GM12878 (cell line): Measurements from ENCODE around the gene SIT1. TPM values are rescaled to one million over a fixed set of nuclear protein-coding genes. Genes with fewer than 3 reads are reported as not detected.

Experiments
- ATAC-seq: fragments of 200-7000 bp; cut with Tn5 transposase; 3 replicates; pipeline ENCODE4 v1.9.1; 2020; ENCODE audit warnings: mild to moderate bottlenecking, moderate library complexity
- BruUV-seq: library from RNA; stranded (reverse); fragments of 400-500 nt; replicated peaks from 2 replicates; lab custom pipeline; 2021; lab: Mats Ljungman, UMichigan
- CTCF ChIA-PET: fragments of 300-600 bp; sonication (Branson Sonifier 250); formaldehyde crosslinking; extraction: SDS; loops from one replicate; lab custom pipeline; 2021; ENCODE audit warnings: inconsistent platforms; lab: Yijun Ruan, JAX
- POLR2A ChIA-PET: fragments of 350-600 bp; formaldehyde crosslinking; extraction: SDS; loops from one replicate; lab custom pipeline; 2021; ENCODE audit warnings: inconsistent platforms; lab: Charles Lee
- RAD21 ChIA-PET: fragments of 300-600 bp; sonication (Branson Sonifier 250); formaldehyde crosslinking; loops from one replicate; lab custom pipeline; 2023; ENCODE audit warnings: antibody characterized with exemption; ENCODE audit not compliant: unreplicated experiment; lab: Charles Lee
- SMC1A ChIA-PET: fragments of 300-600 bp; sonication (Branson Sonifier 250); formaldehyde crosslinking; loops from one replicate; lab custom pipeline; 2023; ENCODE audit not compliant: unreplicated experiment, uncharacterized antibody; lab: Charles Lee
- DNase-seq: peaks from one replicate; pipeline ENCODE4 v3.0.0-alpha.2; 2011; ENCODE audit warnings: low read depth, low spot score
- FAIRE-seq: peaks from 3 replicates; lab custom pipeline; 2011; peaks lifted over from hg19 to GRCh38; lab: Jason Lieb, UNC
- H2AFZ ChIP-seq: 2 replicates; pipeline ENCODE4 v1.6.0; 2011; ENCODE audit warnings: low read depth, low read length, control low read depth; ENCODE audit not compliant: control insufficient read depth
- H3K27ac ChIP-seq: 2 replicates; pipeline ENCODE4 v1.5.1; 2011; ENCODE audit warnings: control low read depth; ENCODE audit not compliant: control insufficient read depth, insufficient read depth
- H3K27me3 ChIP-seq, 2 experiments: replicated peaks in 1 of 2; 2 replicates each; pipeline versions ENCODE4 v1.6.0 to v1.6.1; 2011; ENCODE audit warnings: low read length in 1 of 2; ENCODE audit not compliant: control insufficient read depth in 2 of 2, insufficient read depth in 2 of 2
- H3K36me3 ChIP-seq, 2 experiments: 2 replicates each; pipeline ENCODE4 v1.5.1; 2011; ENCODE audit warnings: low read length in 1 of 2; ENCODE audit not compliant: control insufficient read depth in 2 of 2, insufficient read depth in 2 of 2
- H3K4me1 ChIP-seq: 2 replicates; pipeline ENCODE4 v1.6.1; 2011; ENCODE audit warnings: mild to moderate bottlenecking, low read length, moderate library complexity, mixed read lengths; ENCODE audit not compliant: control insufficient read depth, insufficient read depth
- H3K4me2 ChIP-seq: 2 replicates; pipeline ENCODE4 v1.6.0; 2011; ENCODE audit warnings: control low read depth; ENCODE audit not compliant: control insufficient read depth, insufficient read depth
- H3K4me3 ChIP-seq: fragments of 200-600 bp; sonication (generic); 2 replicates; pipeline ENCODE4 v1.5.1; 2016
- H3K79me2 ChIP-seq: 2 replicates; pipeline ENCODE4 v1.6.0; 2011; ENCODE audit warnings: low read length; ENCODE audit not compliant: control insufficient read depth, insufficient read depth
- H3K9ac ChIP-seq: 2 replicates; pipeline ENCODE4 v1.8.0; 2011; ENCODE audit warnings: low read length, control low read depth, mixed read lengths; ENCODE audit not compliant: control insufficient read depth, insufficient read depth
- H3K9me3 ChIP-seq: replicated peaks from 3 replicates; pipeline ENCODE4 v1.5.1; 2011; ENCODE audit warnings: mild to moderate bottlenecking, low read length; ENCODE audit not compliant: control insufficient read depth, insufficient read depth
- H4K20me1 ChIP-seq: 2 replicates; pipeline ENCODE4 v1.6.0; 2011; ENCODE audit not compliant: control insufficient read depth, insufficient read depth
- CHD2 ChIP-seq: IDR thresholded peaks from 2 replicates; pipeline ENCODE4 v1.6.1; 2011; ENCODE audit warnings: low read depth, low read length, improper control_type of control experiment, borderline replicate concordance
- CREB1 ChIP-seq: IDR thresholded peaks from 2 replicates; pipeline ENCODE4 v1.6.1; 2012; ENCODE audit warnings: low read depth, mild to moderate bottlenecking, inconsistent platforms
- ETV6 ChIP-seq, 2 experiments: fragments of 450-650 bp in 1 of 2; IDR thresholded peaks in 1 of 2; conservative IDR thresholded peaks in 1 of 2; 2 replicates each; pipeline ENCODE4 v1.6.1; 2014; ENCODE audit warnings: antibody characterized with exemption in 1 of 2, borderline replicate concordance in 1 of 2, low read depth in 1 of 2, mild to moderate bottlenecking in 1 of 2, moderate library complexity in 1 of 2
- RAD21 ChIP-seq: IDR thresholded peaks from 2 replicates; pipeline ENCODE4 v1.6.1; 2011; ENCODE audit warnings: mild to moderate bottlenecking, low read depth, low read length, moderate library complexity; ENCODE audit not compliant: insufficient read depth
- RAD51 ChIP-seq: fragments of 450-650 bp; IDR thresholded peaks from 2 replicates; pipeline ENCODE4 v1.6.1; 2016; ENCODE audit warnings: moderate library complexity, mild to moderate bottlenecking, inconsistent platforms
- RUNX3 ChIP-seq: IDR thresholded peaks from 2 replicates; pipeline ENCODE4 v1.6.1; 2012; ENCODE audit warnings: low read length, inconsistent platforms
- ZBED1 ChIP-seq: IDR thresholded peaks from 2 replicates; pipeline ENCODE4 v1.6.1; 2016; ENCODE audit warnings: borderline replicate concordance
- ZZZ3 ChIP-seq: IDR thresholded peaks from 2 replicates; pipeline ENCODE4 v1.6.1; 2011; ENCODE audit warnings: low read depth; ENCODE audit not compliant: control insufficient read depth, insufficient read length
- WGBS: methylation state at CpG from one replicate; pipeline ENCODE4 v1.1.6; 2016; ENCODE audit warnings: low lambda C conversion rate; ENCODE audit not compliant: insufficient replicate concordance, insufficient coverage; ENCODE audit errors: missing lambda C conversion rate; 5-methylcytosine and 5-hydroxymethylcytosine counted together
- in situ Hi-C: fragments of 300-500 bp; cut with MboI; formaldehyde crosslinking; loops from 9 replicates; pipeline ENCODE4 v1.14.3; 2018; ENCODE audit warnings: mixed read lengths
- intact Hi-C: fragments of 100-400 bp; cut with micrococcal nuclease; formaldehyde crosslinking; loops from one replicate; pipeline ENCODE4 v1.14.2; 2022; ENCODE audit not compliant: unreplicated experiment
- polyA plus RNA-seq, 11 experiments: library from polyadenylated mRNA; depleted of rRNA in 4 of 11; unstranded in 6 of 11; stranded (reverse) in 5 of 11; fragments of >200 nt; fragmentation: Nextera tagmentation in 4 of 11; fragmentation: Illumina TruSeq in 1 of 11; extraction: Ambion mirVana in 4 of 11; extraction: Trizol in 1 of 11; gene quantifications; 1 replicate in 1 of 11; 2 replicates in 10 of 11; pipeline versions ENCODE4 v1.2.1 to v1.2.3, GENCODE V29; 2011 to 2016; ENCODE audit warnings: inconsistent platforms in 2 of 11, missing spikeins in 2 of 11, low read depth in 1 of 11
- total RNA-seq, 4 experiments: library from RNA; depleted of rRNA in 3 of 4; stranded (reverse); fragments of >200 nt in 3 of 4; fragmentation: Illumina TruSeq in 1 of 4; extraction: Trizol in 1 of 4; gene quantifications; 2 replicates each; pipeline versions ENCODE4 v1.2.1 to v1.2.3, GENCODE V29; 2013 to 2021
- TF ChIP-seq, protein P1 (sequence below), 3 experiments: IDR thresholded peaks in 2 of 3; conservative IDR thresholded peaks in 1 of 3; 2 replicates each; pipeline ENCODE4 v1.5.1; 2011; ENCODE audit warnings: low read depth in 3 of 3, low read length in 3 of 3, mild to moderate bottlenecking in 3 of 3, control low read depth in 2 of 3, moderate library complexity in 2 of 3, inconsistent platforms in 1 of 3, mixed read lengths in 1 of 3; ENCODE audit not compliant: control insufficient read depth in 2 of 3, insufficient read depth in 1 of 3; ENCODE audit errors: extremely low read depth in 1 of 3
- TF ChIP-seq, protein P2 (sequence below): fragments of 450-650 bp; IDR thresholded peaks from 2 replicates; pipeline ENCODE4 v1.6.1; 2017; ENCODE audit warnings: mild to moderate bottlenecking, moderate library complexity

Gene SIT1
- total and polyA plus RNA-seq, 10 of the 15 experiments (the other 5 are each of a cell fraction or from before 2014, with no cell fraction given): 0.97 to 137 (median 59.7) TPM

DNA sequence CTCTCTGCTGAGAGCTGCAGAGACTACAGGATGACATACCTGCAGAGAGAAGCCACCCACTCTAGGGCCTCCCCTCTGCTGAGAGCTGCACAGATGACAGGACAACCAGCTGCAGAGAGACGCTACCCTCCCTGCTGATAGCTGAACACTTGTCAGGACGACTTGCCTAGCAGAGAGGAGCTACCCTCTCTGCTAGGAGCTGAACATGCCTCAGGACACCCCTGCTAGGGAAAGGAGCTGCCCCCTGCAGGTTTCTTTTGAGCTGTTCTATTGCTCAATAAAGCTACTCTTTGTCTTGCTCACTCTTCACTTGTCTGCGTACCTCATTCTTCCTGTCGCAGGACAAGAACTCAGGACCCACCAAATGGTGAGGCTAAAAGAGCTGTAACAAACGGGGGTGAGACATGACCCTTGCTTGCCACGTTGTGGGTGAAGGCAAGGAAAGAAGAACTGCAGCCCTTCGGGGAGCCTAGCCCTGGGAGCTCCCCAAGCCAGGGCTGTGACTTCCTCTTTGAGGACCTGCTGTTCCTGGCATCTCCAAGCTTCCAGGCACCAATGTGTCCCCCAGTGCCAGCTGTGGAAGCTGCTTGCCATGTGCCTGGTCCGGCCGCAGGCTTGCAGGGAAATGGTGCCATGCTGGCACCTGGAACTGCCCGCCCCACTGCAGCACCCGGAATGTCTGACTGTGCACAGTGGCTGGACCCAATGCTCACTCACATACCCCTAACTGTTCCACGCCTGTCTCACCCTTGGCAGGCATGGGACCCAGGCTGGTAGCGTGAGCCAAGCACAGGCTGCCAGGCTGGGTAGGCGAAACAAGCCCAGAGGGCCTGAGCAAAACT lies 50.7 kb downstream of the SIT1 start:
- Histone ChIP-seq H3K4me3 (no peak overlapping the region), H3K9ac (no peak overlapping the region), H3K4me1 (peaks cover 12% of the 10 kb centered on the region), H4K20me1 (no peaks in the 10 kb centered on the region), H3K36me3 (no peaks in the 10 kb centered on the region), H3K4me2 (no peak overlapping the region), H3K27me3 (no peaks in the 10 kb centered on the region), H3K79me2 (no peaks in the 10 kb centered on the region; the same call in 1 of the 2 replicates), H2AFZ (no peak overlapping the region), H3K9me3 (no peaks in the 10 kb centered on the region; the same call in 1 of the 3 replicates), H3K27ac (no peak overlapping the region)
- FAIRE-seq: no peak
- intact Hi-C loops: loop anchor here (10.0 kb wide), 2 partner anchors 215 to 485 kb away; partner anchors contain the start of genes ATOSB, HINT2 and SPAG8
- ATAC-seq: no peak
- TF ChIP-seq RAD21 (0 out of 2 replicates have a peak, but pooled peaks have one; percentile 13), ZZZ3 (no peak), RAD51 (no peak), ETV6 (conservative IDR thresholded peaks at IDR 0.05 in 1 of 2, IDR thresholded peaks at IDR 0.05 in 1 of 2; ENCODE audit: borderline replicate concordance in 1 of 2, low read depth in 1 of 2) (no peak), CHD2 (no peak), RUNX3 (no peak), CREB1 (no peak), ZBED1 (no peak)
- TF ChIP-seq, protein P1, sequence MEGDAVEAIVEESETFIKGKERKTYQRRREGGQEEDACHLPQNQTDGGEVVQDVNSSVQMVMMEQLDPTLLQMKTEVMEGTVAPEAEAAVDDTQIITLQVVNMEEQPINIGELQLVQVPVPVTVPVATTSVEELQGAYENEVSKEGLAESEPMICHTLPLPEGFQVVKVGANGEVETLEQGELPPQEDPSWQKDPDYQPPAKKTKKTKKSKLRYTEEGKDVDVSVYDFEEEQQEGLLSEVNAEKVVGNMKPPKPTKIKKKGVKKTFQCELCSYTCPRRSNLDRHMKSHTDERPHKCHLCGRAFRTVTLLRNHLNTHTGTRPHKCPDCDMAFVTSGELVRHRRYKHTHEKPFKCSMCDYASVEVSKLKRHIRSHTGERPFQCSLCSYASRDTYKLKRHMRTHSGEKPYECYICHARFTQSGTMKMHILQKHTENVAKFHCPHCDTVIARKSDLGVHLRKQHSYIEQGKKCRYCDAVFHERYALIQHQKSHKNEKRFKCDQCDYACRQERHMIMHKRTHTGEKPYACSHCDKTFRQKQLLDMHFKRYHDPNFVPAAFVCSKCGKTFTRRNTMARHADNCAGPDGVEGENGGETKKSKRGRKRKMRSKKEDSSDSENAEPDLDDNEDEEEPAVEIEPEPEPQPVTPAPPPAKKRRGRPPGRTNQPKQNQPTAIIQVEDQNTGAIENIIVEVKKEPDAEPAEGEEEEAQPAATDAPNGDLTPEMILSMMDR (IDR thresholded peaks at IDR 0.05 in 2 of 3, conservative IDR thresholded peaks at IDR 0.05 in 1 of 3; ENCODE audit: control insufficient read depth in 2 of 3, extremely low read depth in 1 of 3, insufficient read depth in 1 of 3, low read depth in 3 of 3, low read length in 3 of 3): peak in 2 of 3 experiments; percentile 12 to 14; a peak in 1 of 6 replicates
- TF ChIP-seq, protein P2, sequence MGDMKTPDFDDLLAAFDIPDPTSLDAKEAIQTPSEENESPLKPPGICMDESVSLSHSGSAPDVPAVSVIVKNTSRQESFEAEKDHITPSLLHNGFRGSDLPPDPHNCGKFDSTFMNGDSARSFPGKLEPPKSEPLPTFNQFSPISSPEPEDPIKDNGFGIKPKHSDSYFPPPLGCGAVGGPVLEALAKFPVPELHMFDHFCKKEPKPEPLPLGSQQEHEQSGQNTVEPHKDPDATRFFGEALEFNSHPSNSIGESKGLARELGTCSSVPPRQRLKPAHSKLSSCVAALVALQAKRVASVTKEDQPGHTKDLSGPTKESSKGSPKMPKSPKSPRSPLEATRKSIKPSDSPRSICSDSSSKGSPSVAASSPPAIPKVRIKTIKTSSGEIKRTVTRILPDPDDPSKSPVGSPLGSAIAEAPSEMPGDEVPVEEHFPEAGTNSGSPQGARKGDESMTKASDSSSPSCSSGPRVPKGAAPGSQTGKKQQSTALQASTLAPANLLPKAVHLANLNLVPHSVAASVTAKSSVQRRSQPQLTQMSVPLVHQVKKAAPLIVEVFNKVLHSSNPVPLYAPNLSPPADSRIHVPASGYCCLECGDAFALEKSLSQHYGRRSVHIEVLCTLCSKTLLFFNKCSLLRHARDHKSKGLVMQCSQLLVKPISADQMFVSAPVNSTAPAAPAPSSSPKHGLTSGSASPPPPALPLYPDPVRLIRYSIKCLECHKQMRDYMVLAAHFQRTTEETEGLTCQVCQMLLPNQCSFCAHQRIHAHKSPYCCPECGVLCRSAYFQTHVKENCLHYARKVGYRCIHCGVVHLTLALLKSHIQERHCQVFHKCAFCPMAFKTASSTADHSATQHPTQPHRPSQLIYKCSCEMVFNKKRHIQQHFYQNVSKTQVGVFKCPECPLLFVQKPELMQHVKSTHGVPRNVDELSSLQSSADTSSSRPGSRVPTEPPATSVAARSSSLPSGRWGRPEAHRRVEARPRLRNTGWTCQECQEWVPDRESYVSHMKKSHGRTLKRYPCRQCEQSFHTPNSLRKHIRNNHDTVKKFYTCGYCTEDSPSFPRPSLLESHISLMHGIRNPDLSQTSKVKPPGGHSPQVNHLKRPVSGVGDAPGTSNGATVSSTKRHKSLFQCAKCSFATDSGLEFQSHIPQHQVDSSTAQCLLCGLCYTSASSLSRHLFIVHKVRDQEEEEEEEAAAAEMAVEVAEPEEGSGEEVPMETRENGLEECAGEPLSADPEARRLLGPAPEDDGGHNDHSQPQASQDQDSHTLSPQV: no peak
- no peak for DNase-seq
- ChIA-PET SMC1A (interaction anchor here (1.0 to 1.7 kb wide), 3 partner anchors 31 to 212 kb away, joined by 3 to 4 read pairs (median 4); partner anchors contain the start of gene SPAG8), POLR2A (no interaction called here), RAD21 (interaction anchor here (0.7 to 1.8 kb wide), 6 partner anchors 46 to 700 kb away, joined by 3 to 8 read pairs (median 4); no protein-coding TSS in a partner anchor), CTCF (interaction anchor here (0.6 to 2.5 kb wide), 15 partner anchors 11 to 483 kb away, joined by 3 to 9 read pairs (median 3); no protein-coding TSS in a partner anchor)
- 63% methylated on average over 14 of the region's 14 CpGs for WGBS
- in situ Hi-C loops: loop anchor here (5.0 kb wide), 1 partner anchor 483 kb away; the partner anchor contains the start of gene ATOSB
- BruUV-seq: no TSS peak
